Cardiac atrium fibroblast (primary cell): ENCODE results near the gene ADCK1. TPM values are rescaled to one million over a fixed set of nuclear protein-coding genes. Genes with fewer than 3 reads are reported as not detected.

Source experiments
- total RNA-seq: library from RNA; depleted of rRNA; stranded (reverse); fragments of >200 nt; gene quantifications from 2 replicates; pipeline ENCODE4 v1.2.3, GENCODE V29; 2015

Gene ADCK1
- 4.5 and 11.2 TPM in 2 replicates for total RNA-seq

GRCh38 chr14:77799863-77800730 lies at the start of gene ADCK1:
Gene ADCK1 (plus strand): TSS chr14:77800109. CDS start chr14:77818979, 18,870 bp downstream.

GRCh38 chr14:77760381-77761204 lies 39.3 kb upstream of the ADCK1 start, which contains the start of gene SNW1:
Gene SNW1 (minus strand): TSS chr14:77761156. CDS start chr14:77761127, 29 bp downstream.

Other genes with a start within 250 kb of the ADCK1 start
- gene SPTLC2, start 183.5 kb upstream of the ADCK1 start, total RNA-seq, result 13.7 and 14.6 TPM in 2 replicates
- gene ALKBH1, start 92.1 kb upstream of the ADCK1 start, total RNA-seq, result 6.2 and 7.0 TPM in 2 replicates
- gene SLIRP, start 92.0 kb upstream of the ADCK1 start, total RNA-seq, result 247 and 264 TPM in 2 replicates
- 37.4 and 45.5 TPM in 2 replicates for gene SNW1, start 39.0 kb upstream of the ADCK1 start, total RNA-seq